HG03439 (cell line): ENCODE data around the gene SYT1.

Source experiments
- ATAC-seq: cut with Tn5 transposase; IDR thresholded peaks from one replicate; pipeline ENCODE4 v1.9.1; 2021; ENCODE audit warnings: mild to moderate bottlenecking, moderate library complexity; ENCODE audit not compliant: unreplicated experiment

Gene SYT1

DNA sequence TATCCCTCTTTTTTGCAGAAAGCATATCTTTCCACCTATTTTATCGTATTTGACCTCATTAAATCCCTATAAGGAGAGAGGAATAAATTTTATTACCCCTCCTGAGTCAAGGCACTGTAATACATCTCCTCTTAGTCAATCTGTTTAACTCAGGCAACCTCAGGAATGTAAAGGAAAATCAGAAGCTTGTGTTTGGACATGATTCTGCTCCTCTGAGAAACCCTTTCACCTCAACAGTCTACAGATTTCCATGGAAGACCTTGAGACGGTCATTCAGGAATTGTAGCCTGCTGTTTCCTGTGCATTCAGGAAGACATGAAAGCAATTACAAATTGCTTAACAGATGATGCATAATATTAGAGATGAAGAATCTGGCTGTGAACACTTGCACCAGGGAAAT, 465.4 kb downstream of the SYT1 start:
- ATAC-seq = no peak

DNA sequence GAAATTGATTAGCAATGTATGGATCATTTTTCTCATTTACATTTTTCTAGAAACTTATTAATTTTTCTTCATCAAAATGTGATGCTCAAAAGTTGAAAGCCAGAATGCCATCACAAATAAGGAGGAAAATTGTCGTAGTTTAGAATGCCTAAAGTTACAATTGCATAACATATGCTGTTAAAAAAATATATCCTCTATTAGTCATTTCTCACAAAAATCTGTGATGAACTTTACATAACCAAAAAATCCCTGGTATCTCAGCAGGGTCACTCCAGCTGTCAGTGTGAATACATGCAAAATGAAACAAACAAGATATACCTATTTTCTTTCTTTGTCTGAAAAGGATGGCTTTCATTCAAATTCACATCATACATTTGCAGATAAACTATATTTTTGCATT, 467.3 kb downstream of the SYT1 start:
- no peak for ATAC-seq

GRCh38 chr12:79333144-79333543, 468.6 kb downstream of the SYT1 start:
- no peak for ATAC-seq

DNA sequence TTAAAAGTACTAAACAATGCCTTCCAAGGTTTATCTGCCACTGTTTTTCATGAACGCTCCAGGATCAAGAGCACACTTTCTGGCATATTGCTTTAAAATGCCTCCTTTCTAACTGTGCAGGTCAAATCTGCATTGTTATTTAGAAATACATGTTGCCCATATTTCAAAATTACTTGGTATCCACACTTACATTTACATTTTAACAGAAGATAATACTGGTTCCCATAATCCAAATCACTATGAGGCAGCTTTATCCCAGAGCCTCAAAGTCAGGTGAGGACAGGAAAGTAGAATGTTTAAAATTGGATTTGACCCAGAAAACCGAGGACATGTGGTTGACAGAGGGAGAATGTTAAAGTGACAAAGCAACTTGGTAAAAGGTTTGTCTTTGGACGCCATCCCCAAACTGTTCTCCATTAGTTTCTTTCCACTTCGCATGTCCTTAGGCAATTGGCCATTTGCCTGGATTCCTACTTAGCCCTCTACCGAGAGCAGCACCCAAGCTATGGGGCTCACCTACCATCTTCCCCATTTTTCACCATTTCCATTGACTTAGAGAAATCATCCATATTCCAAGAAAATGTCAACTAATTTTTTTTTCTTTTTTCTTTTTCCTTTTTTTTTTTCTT, 473.2 kb downstream of the SYT1 start:
- ATAC-seq = no peak

- ATAC-seq = no peak
These were observed 480.6 kb downstream of the SYT1 start for GRCh38 chr12:79344855-79345847.

GRCh38 chr12:79347866-79348265, 483.3 kb downstream of the SYT1 start:
- ATAC-seq = no peak

GRCh38 chr12:79351251-79351650, 486.7 kb downstream of the SYT1 start:
- no peak for ATAC-seq

DNA sequence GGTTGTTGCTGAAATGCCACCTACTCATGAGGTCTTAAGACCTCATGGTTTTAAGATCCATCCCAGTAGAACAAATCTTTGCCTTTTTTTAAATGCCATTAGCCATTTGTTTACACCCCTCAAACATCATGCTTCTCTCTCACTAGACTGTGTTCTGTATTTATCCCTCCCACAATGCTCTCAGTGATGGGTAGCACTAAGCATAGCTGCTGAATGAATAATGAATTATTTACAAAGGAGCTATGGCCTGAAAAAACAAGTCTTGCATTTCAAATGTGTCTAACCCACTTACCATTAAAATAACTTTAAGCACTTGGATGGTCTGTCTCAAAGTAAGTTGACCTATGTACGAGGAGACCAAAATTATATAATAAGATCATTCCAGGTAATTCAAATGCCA, 491.6 kb downstream of the SYT1 start:
- no peak for ATAC-seq

DNA sequence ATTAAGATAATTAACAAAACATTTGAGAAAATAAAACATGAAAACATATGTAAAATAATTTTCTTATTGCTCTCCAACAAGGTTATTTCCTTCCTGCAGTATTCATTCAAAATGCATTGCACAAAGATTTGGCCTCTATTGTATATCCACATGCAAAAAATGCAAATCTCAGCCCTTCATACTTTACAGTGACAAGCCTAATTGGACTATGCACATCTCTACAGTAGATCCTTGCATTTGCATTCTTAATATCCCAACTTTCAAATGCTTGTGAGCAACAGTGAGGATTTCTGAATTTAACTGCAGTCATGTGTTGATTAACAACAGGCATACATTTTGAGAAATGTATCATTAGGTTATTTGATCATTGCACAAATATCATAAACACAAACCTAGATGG, 492.5 kb downstream of the SYT1 start:
- no peak for ATAC-seq

DNA sequence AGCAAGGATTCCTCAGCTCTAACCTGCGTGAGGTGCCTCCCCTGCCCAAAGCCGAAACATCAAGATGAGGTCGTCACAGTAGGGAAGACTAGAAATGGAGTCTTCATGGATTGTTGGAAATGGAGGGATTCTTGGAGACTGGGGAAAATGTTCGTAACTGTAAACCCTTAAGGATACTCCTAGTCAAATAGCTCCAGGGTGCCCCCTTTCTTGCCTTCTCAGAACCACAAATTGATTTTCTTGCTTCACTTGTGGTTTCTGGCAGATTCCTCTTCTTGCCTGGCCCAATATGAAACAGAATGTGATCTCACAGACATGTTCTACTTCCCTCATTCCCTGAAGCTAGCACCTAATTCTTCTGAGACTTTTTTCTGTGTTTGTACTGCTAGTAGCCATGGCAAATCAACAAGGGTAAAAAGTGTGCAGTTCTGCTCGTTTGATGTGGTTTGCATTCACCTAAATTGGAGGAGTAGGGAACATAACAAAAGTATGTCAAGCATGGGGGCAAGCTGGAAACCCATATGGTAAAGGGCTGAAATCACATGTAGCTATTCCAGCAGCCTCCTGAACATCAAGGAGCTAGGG, 494.2 kb downstream of the SYT1 start:
- ATAC-seq = no peak

DNA sequence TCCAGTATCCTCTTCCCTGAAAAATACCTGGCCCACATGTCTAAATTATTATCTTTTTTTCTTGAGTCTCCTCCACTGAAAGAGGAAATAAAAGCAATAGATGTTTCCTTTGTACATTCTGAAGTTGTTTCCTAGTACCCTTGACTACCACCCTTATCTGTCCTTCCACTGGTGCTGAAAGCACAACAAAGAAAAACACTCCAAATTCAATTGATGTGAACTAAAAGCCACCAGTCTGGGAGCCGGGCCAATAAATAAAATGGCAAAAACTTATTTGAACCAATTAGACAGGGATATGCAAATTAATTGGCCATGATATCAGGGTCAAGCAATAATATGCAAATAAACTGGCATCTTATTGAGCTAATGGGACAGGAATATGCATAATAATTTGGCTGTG, 495.7 kb downstream of the SYT1 start:
- no peak for ATAC-seq

- ATAC-seq = no peak
These were observed 496.4 kb downstream of the SYT1 start for GRCh38 chr12:79360936-79361335.

DNA sequence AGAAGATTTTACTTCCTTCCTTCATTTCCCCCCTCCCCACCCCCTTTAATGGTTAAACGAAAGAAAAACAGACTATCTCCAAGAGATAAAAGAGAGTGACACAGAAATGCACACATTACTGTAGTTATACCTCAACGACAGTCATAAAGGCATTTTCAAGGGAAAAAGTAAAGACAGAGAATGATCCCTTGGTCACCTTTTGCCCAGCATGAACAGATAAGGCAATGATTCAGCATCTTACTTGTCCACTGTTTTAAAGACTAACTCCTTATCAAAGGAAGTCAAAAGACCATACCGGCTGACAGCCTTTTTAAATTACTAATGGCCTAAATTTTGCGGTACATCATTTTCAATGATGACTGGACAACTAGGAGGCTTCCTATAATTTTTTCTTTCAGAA, 499.6 kb downstream of the SYT1 start:
- ATAC-seq = no peak

- ATAC-seq = no peak
These were observed 501.8 kb downstream of the SYT1 start for GRCh38 chr12:79366374-79366773.

GRCh38 chr12:79367032-79367589, 502.5 kb downstream of the SYT1 start:
- no peak for ATAC-seq

DNA sequence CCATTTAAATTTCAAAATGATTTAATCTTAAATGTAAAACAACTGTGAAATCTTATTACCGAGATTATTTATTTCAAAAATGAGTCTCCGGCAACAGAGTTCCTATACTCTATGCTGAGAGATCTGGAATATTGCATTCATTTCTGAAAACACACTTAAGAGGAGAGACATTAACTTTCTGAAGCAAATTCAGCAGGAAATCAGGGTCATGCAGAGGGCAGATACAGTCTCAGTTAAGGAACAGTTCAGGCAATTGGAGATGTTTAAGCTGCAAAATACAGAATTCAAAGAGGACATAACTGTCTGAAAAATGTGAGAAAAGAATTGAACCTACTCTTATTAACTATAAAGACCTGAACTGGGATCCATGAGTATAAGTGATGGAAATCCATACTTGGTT, 505.4 kb downstream of the SYT1 start:
- no peak for ATAC-seq

DNA sequence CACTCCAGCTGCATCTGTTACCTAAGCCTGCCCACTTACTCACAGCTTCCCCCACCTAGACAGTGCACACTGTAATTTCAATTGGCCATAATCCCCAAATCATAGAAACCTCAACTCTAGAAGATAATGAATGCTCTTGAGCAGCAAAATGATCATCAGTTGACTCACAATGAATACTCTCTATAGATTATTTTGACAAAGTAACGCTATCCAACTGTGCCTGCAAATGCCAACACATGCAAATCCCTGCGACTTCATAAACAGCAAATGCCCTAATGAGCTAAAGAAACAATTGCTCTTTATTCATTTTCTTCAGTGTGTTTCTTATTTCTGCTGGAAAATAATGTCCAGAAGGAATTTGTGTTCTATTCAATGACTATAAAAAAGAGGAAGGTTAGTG, 506.7 kb downstream of the SYT1 start:
- no peak for ATAC-seq

DNA sequence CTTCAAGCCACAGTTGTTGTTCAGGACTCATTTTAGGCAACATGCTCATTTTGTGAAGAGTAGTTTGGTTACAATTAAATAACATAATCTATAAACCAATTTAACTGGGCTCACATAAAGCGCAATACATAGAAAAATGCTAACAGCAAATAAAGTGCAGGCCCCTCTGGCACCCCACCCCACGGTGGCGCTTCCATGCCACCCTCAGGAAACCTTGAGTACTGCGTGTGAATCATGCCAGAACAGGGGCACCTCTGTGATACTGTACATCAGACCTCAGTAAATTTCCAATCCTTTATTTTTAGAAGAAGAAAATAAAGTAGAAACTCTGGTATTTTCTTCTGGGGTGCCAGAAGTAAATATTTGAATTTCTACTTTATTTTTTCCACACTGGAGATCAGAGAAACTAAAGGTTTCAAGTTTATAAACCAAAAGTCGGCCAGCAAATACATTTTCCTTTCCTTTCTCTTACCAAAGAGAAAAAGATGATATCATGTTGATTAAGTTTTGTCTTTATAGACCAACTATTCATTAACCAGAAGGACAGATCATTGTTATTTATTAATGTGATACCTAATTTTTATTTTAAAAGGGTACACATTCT, 509.4 kb downstream of the SYT1 start:
- peak; percentile 70 for ATAC-seq

DNA sequence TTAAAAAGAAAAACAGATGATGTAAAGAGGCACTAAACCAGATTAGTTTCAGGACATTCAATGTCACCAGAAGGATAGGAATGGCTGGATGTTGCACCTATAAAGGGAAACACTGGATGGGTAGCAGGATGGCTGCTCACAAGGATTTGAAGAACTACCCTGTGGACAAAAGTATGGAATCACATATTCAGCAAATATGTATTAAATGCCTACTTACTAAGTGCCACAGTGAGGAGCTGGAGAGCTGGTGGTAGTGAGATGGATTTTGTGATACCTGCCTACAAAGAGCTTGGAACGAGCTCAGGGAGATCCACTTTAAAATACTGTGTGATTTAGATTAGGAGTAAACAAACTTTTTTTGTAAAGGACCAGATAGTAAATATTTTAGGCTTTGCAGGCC, 510.0 kb downstream of the SYT1 start:
- no peak for ATAC-seq

DNA sequence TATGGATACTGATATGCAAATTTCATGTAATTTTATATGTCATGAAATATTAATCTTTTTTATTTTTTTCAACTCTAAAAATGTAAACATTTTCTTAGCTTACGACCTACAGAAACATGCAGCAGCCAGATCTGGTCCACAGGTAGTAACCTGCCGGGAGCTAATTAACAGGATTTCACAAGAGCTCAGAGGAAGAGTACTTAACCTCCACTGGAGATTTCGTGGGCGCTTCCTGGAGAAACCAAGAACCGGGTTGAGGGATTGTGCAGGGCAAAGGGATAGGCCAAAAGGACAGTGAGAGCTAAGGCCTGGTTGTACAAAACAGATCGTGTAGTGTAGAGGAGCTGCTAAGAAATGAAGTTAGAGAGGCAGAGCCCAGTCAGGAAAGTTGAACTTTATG, 510.5 kb downstream of the SYT1 start:
- no peak for ATAC-seq

DNA sequence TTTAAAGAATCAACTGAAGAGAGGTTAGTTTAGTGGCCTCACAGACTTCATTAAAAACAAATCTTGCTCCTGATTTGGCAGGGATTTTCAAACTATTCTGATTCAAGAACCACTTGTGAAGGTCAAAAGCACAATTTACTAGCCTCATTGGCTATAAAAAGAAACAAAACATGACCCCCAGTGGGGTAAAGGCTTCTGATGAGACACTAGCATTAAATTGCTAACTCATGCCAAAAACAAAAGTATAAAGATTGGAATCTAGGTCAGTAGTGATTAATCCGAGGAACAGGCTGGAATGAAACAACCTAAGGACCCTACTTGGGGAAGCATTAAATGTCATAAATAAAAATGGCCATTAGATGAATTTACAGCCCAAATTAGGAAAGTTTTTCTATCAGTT, 513.9 kb downstream of the SYT1 start:
- no peak for ATAC-seq
